HG02588 (cell line): ENCODE results near the gene AQP7.
"Not testable (repeated sequence)": the region's sequence is repeated elsewhere in the genome, so short reads cannot be mapped to it uniquely, and the experiment has no call there.

Source experiments
- ATAC-seq: cut with Tn5 transposase; IDR thresholded peaks from one replicate; pipeline ENCODE4 v1.9.1; 2021; ENCODE audit warnings: mild to moderate bottlenecking, moderate library complexity; ENCODE audit not compliant: unreplicated experiment

The AQP7 gene

DNA sequence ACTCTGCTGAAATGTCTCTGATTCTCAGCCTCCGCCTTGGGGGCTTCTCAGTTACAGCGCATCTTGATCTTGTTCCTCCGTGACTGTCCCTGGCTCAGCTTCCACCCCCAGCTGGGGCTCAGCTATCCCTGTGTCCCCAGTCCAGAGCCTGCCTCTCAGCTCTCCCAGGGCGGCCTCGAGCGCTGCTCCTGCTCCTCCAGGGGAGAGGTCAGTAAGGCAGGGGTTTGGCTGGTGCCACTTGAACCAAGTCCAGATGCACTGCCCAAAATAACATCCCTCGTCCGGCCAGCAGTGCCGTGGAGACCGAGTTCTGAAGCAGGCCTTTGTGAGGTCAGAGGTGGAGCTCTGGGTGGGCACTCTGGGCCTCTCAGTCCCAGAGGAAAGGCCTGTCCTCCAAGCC lies at the start of gene AQP7:
Gene AQP7 (minus strand): TSS at position 198 of the 400 bp plus-strand sequence. CDS start 1,306 bp downstream, outside the sequence.
- not testable (repeated sequence) for ATAC-seq

DNA sequence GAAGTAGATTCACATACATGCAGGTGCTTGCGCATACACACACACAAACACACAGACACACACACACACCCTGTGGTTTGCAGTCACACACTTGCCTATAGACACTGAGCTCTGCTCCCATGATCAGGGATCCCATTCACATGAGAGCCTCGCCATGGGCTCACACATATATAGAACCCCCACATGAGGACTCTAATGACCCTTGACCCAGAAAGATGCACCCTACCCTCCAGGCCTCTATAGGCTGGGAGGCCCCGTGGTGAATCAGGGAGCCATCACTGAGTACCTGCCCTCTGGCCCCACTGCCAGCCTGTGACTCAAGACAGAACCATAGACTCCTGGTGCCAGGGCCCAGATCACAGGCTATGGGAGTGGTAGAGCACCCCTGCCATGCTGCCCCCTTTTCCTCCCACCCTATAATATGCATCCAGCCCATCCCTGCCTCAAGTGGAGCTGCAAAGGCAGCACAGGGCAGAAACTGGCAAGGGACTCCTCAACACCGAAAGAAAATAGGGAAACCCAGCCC lies 48.3 kb upstream of the AQP7 start:
- no peak for ATAC-seq

DNA sequence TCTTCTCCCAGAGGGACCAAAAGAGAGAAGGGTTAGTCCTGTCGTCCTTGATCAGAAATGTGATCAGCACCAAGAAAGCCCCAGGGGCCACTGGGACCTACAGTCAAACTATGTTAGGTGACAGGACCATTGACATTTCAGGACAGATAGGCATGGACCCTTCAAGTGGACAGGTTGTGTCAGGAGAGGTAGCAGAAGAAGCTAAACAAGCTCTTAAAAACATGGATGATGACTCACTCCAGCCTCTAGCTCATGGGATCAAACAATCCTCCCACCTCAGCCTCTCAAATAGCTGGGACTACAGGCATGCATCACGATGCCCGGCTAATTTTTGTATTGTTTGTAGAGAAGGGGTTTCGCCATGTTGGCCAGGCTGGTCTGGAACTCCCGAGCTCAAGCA lies 47.3 kb upstream of the AQP7 start:
- no peak for ATAC-seq

DNA sequence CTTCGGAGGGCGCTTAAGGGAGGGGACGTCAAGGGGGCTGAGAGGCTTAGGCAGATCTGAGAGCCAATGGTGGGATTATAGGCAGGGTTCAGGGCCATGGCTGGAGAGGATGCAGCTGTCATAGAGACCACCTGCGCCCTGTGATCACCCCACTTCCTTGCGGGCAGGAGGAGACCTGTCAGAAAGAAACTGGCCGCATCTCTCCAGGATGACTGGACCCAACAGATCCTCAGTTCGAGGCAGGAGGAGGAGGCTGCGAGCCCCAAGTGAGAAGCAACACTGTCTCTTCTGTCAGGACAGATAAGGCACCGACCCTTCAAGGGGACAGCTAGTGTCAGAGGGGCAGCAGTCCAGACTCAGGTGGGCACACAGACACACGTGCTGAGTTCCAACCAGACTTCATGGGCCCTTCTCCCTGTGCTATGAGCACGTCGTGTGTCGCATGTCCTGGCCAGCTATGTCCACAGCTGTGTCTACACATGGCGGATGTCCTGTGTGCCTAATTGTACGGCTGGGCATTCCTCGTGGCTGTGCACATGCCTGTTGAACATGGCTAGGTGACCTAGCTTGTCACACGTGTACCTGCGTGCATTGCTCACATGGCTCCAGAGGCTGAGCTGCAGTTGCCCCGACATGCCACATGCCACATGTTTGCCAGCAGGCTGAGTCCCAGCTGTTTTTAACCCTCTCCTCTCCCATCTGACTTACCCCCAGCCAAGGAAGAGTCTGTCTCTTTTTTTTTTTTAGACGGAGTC lies 45.6 kb upstream of the AQP7 start:
- ATAC-seq: no peak

DNA sequence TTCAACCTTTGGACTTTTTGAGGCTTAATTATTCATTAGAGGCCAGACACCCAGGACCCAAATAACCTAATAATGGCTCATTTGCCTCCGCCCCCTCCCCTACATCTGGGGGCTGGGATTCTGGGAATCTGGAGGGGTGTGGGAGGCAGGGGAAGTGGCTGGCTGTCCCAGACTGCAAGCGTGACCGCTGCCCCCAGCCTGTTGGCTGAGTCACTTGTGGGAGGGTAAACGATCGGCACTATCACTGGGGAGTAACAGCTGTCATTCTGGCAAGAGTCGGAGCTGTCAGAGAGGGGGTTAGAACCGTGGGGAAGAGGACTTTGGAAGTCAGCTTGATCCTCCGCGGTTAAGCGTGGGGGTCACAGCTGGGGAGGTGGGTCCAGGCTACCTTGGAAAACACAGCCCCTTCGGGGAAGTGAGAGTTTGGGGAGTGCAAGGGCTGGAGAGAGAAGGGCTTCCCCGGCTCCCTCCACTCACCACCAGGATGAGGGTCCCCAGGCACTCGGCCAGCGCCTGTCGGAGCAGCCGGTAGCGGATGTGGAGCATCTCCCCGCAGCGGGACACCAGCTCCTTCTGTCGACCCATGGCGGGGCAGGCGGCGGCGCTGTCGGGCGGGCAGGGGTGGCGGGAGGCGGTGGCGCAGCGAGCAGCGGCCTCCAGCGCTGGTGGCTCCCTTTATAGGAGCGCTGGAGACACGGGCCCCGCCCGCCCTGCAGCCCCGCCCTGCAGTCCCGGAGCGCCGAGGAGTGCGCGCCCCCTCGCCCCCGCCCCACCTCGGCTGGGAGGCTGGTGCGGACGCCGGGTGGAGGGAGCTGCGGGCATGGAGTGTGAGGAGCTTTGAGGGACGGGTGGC lies 44.8 kb upstream of the AQP7 start, which contains the start of gene AQP3:
Gene AQP3 (minus strand): TSS at position 648 of the 853 bp plus-strand sequence. CDS start 63 bp downstream, at position 585.
- peak; percentile 36 for ATAC-seq

DNA sequence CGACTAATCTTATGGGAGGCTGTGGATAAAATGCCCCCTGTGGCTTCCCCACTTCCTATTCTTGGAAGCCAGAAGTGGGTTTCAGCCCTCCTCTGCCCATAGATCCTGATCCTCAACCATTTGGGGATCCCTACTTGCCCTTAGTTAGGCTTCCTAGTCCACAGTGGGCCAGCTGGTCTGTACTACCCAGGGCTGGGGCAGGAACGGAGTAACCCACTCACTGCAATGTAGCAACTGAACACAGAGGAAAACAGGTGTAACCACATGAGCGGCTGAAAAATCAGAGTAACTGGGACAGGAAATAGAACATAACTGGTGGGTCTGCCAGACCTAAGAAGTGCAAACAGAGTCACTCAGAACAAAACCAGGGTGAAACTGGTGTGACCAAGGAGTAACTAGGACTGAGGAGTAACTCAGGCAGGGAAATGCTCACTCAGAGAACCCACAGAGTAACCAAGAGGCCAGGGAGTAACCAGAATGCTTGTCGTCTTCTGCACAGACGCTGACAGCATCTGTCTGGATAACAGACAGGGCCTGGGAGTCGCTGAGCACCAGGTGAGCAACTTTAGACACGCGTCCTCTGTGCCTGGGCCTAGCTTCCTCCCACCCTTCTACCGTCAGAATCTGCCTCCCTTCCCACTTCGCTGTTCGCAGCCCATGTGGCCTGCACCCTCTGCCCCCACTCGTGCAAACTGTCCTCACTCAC lies 44.0 kb upstream of the AQP7 start:
- ATAC-seq: peak; percentile 73

DNA sequence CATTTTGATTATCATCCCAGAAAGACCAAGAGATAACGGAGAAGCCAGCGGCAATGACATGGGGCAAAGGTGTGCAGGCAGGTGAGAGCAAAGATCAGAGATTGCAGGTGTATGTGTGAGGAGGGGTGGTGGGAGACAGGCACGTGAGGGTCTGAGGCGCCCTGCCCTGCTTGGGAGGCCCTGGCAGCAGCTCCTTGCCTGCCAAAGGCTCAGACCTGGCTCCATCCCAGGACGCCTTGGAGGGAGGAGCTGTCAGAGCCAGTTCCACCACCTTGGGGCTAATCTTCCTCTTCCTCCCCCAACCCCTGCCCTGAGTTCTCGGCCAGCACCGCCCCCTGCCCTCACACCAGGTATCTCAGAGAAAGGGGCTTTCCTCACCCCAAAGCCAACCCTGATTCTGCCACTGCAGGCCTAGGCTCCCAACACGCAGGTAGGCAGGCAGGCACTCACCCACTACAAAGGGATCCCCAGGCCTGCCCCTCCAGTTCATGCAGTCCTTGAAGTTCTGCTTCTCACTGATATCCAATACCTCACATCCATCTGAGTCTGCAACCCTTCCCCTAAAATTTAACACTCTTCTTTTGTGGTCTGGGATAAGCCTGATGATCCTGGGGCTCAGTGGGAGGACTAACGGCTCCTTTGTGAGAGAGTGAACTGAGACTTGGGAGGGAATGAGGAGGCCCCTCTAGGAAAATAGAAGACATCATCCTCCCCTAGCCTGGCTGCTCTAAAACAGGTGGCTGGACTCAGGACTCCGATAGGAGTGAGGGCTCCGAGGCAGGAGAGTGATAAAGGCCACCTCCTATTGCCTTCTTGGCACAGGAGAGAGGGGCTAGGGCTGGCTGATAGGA lies 43.2 kb upstream of the AQP7 start:
- ATAC-seq: no peak

GRCh38 chr9:33443464-33444154 lies 41.2 kb upstream of the AQP7 start:
- ATAC-seq: no peak

GRCh38 chr9:33443047-33443446 lies 40.7 kb upstream of the AQP7 start:
- ATAC-seq: no peak

DNA sequence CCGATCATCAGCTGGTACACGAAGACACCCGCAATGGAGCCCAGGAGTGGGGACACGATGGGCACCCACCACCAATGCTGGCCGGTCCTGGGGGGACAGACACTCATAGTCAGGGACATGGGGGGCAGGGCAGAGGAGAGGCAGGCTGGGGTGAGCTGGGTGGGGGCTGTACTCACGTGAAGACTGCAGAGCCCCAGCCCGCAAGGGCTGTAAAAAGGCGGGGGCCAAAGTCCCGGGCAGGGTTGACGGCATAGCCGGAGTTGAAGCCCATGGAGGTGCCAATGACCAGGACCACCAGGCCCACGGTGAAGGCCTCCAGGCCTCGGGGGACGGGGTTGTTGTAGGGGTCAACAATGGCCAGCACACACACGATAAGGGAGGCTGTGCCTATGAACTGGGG lies 39.8 kb upstream of the AQP7 start:
- ATAC-seq: no peak

GRCh38 chr9:33440609-33441008 lies 38.2 kb upstream of the AQP7 start:
- ATAC-seq: no peak

DNA sequence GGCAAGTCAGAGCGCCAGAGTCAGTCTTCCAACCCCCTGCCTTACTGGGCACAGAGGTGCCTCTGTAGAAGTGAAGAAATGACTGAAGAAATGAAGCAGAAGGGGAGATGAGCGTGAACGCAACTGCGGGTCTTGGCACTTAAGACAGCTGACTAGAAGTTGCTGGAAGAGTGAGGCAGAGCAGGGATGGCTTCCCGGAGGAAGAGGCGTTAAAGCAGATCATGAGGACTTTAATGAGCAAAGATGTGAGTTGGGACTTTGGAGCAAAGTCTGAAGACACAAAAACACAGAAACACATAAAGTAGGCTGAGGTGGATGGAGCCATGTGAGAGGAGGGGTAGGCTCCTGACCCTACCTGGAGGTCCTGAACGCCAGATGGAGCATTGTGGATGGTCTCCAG lies 37.8 kb upstream of the AQP7 start:
- ATAC-seq: no peak

DNA sequence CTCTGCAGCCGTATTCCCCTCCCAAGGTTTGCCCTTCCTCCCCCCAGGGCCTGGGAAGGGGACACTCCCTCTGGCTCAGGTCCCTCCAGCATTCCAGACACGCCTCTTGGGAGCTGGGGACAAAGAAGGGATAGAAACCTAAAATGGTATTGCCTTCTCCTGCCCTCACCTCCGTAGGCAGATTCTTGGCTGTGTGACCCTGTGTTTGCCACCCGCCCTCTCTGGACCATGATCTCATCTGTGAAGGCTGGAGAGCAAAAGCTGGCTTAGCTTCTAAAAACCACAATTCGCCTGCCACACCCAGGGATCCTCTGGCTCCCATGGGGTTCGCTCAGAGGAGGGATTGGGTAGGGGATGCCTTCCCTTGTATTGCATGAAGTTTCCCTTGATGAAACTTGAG lies 37.4 kb upstream of the AQP7 start:
- ATAC-seq: no peak

- no peak for ATAC-seq
Observed at GRCh38 chr9:33438926-33439680, 36.7 kb upstream of the AQP7 start.

DNA sequence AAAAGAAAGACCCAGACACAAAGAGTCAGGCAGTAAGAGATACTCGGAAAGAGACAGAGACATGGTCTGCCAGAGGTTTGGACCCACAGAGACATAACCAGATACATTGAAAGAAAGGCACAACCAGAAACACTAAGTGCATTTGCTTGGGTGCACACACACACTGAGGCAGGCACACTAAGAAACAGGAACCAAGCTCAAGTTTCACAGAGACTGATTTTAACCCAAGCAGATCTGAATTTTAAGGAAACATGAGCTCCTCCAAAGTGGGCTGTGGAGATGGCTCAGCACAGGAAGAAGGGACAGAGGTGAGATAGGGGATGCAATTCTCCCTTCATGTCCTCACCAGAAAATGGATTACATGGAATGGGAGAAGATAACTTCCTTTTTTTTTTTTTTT lies 35.5 kb upstream of the AQP7 start:
- no peak for ATAC-seq

- no peak for ATAC-seq
Observed at GRCh38 chr9:33437205-33437604, 34.8 kb upstream of the AQP7 start.

GRCh38 chr9:33436445-33436844 lies 34.1 kb upstream of the AQP7 start:
- no peak for ATAC-seq

GRCh38 chr9:33435821-33436277 lies 33.5 kb upstream of the AQP7 start:
- ATAC-seq: no peak
